Astrocyte (in vitro differentiated cells and primary cell): ENCODE results near the gene KIF23. TPM values are rescaled to one million over a fixed set of nuclear protein-coding genes. Genes with fewer than 3 reads are reported as not detected.

Experiments
- DNase-seq: peaks from one replicate; pipeline ENCODE4 v3.0.0-alpha.2; 2010; ENCODE audit warnings: low read depth
- FAIRE-seq: peaks from 2 replicates; lab custom pipeline; 2011; peaks lifted over from hg19 to GRCh38; lab: Jason Lieb, UNC
- H2AFZ ChIP-seq: 2 replicates; pipeline ENCODE4 v1.6.0; 2012; ENCODE audit warnings: low read depth, low read length, inconsistent platforms
- H3K27ac ChIP-seq: 2 replicates; pipeline ENCODE4 v1.5.1; 2011; ENCODE audit warnings: low read depth, low read length, inconsistent platforms
- H3K27me3 ChIP-seq: 2 replicates; pipeline ENCODE4 v1.6.0; 2011; ENCODE audit warnings: low read length, inconsistent platforms; ENCODE audit not compliant: insufficient read depth
- H3K36me3 ChIP-seq: 2 replicates; pipeline ENCODE4 v1.5.1; 2011; ENCODE audit warnings: low read length, inconsistent platforms; ENCODE audit not compliant: insufficient read depth
- H3K4me1 ChIP-seq: 2 replicates; pipeline ENCODE4 v1.5.1; 2011; ENCODE audit warnings: low read length, inconsistent platforms; ENCODE audit not compliant: insufficient read depth
- H3K4me2 ChIP-seq: 2 replicates; pipeline ENCODE4 v1.6.0; 2012; ENCODE audit warnings: low read length, inconsistent platforms
- H3K4me3 ChIP-seq: 2 replicates; pipeline ENCODE4 v1.5.1; 2011; ENCODE audit warnings: low read depth, mild to moderate bottlenecking, low read length, inconsistent platforms; ENCODE audit not compliant: insufficient read depth
- H3K79me2 ChIP-seq: 2 replicates; pipeline ENCODE4 v1.6.0; 2012; ENCODE audit warnings: mild to moderate bottlenecking, low read length, inconsistent platforms; ENCODE audit not compliant: insufficient read depth
- H3K9ac ChIP-seq: 2 replicates; pipeline ENCODE4 v1.6.0; 2012; ENCODE audit warnings: mild to moderate bottlenecking, low read length, inconsistent platforms
- H3K9me3 ChIP-seq: 2 replicates; pipeline ENCODE4 v1.5.1; 2012; ENCODE audit warnings: low read depth, mild to moderate bottlenecking, low read length, inconsistent platforms; ENCODE audit not compliant: insufficient read depth
- H4K20me1 ChIP-seq: 2 replicates; pipeline ENCODE4 v1.6.0; 2012; ENCODE audit warnings: low read length, inconsistent platforms; ENCODE audit not compliant: insufficient read depth
- H3K27ac Mint-ChIP-seq: one replicate; pipeline ENCODE4 v1.8.0; 2021; ENCODE audit warnings: mild to moderate bottlenecking, mixed read lengths; ENCODE audit not compliant: unreplicated experiment
- H3K27me3 Mint-ChIP-seq: one replicate; pipeline ENCODE4 v1.8.0; 2021; ENCODE audit warnings: low read depth, mixed read lengths; ENCODE audit not compliant: unreplicated experiment
- H3K36me3 Mint-ChIP-seq: one replicate; pipeline ENCODE4 v1.8.0; 2021; ENCODE audit warnings: low read depth, mixed read lengths; ENCODE audit not compliant: unreplicated experiment
- H3K4me1 Mint-ChIP-seq: one replicate; pipeline ENCODE4 v1.8.0; 2021; ENCODE audit warnings: low read depth, mixed read lengths; ENCODE audit not compliant: unreplicated experiment
- H3K4me3 Mint-ChIP-seq: one replicate; pipeline ENCODE4 v1.8.0; 2021; ENCODE audit warnings: mild to moderate bottlenecking, moderate library complexity, mixed read lengths; ENCODE audit not compliant: unreplicated experiment
- H3K9me3 Mint-ChIP-seq: one replicate; pipeline ENCODE4 v1.8.0; 2021; ENCODE audit warnings: mild to moderate bottlenecking, mixed read lengths; ENCODE audit not compliant: unreplicated experiment
- CTCF ChIP-seq: IDR thresholded peaks from 2 replicates; pipeline ENCODE4 v1.5.1; 2011; ENCODE audit warnings: low read depth, mild to moderate bottlenecking, inconsistent platforms, low read length, moderate library complexity; ENCODE audit not compliant: insufficient read depth
- EZH2 ChIP-seq: IDR thresholded peaks from 2 replicates; pipeline ENCODE4 v1.6.1; 2012; ENCODE audit warnings: mild to moderate bottlenecking, low read length, inconsistent platforms; ENCODE audit not compliant: insufficient read depth
- total RNA-seq: library from RNA; stranded (reverse); gene quantifications from 2 replicates; pipeline ENCODE4 v1.2.1, GENCODE V29; 2021

Gene KIF23
- total RNA-seq, 1 donor from 2014 or later, result 11.8 TPM

GRCh38 chr15:69395460-69395859 is 18.7 kb upstream of the KIF23 start:
- Histone ChIP-seq H3K36me3 (no peaks in the 10 kb centered on the region), H3K9me3 (no peaks in the 10 kb centered on the region), H3K9ac (no peak overlapping the region), H3K4me3 (no peak overlapping the region), H3K79me2 (no peaks in the 10 kb centered on the region), H3K27me3 (no peaks in the 10 kb centered on the region), H3K4me2 (no peak overlapping the region), H3K4me1 (peaks cover 23% of the 10 kb centered on the region), H4K20me1 (peaks cover 59% of the 10 kb centered on the region), H2AFZ (no peak overlapping the region), H3K27ac (no peak overlapping the region)
- Mint-ChIP-seq H3K9me3 (peaks cover 2% of the 10 kb centered on the region), H3K36me3 (peaks cover 11% of the 10 kb centered on the region), H3K27ac (no peak overlapping the region), H3K4me1 (peaks cover 22% of the 10 kb centered on the region), H3K4me3 (no peak overlapping the region), H3K27me3 (peaks cover 4% of the 10 kb centered on the region)
- FAIRE-seq (no peak), DNase-seq (no peak)
- no peak for TF ChIP-seq EZH2
- TF ChIP-seq CTCF, result no peak

- Histone ChIP-seq H3K9me3 (no peaks in the 10 kb centered on the region), H3K79me2 (no peaks in the 10 kb centered on the region), H3K4me3 (no peak overlapping the region), H3K9ac (no peak overlapping the region), H3K27me3 (no peaks in the 10 kb centered on the region), H3K36me3 (no peaks in the 10 kb centered on the region), H3K4me2 (no peak overlapping the region), H3K4me1 (peaks cover 18% of the 10 kb centered on the region), H4K20me1 (peaks cover 64% of the 10 kb centered on the region), H2AFZ (no peak overlapping the region), H3K27ac (no peak overlapping the region)
- H3K4me1 Mint-ChIP-seq, result peaks cover 22% of the 10 kb centered on the region
- FAIRE-seq, result no peak
- H3K27ac Mint-ChIP-seq, result no peak overlapping the region
- DNase-seq, result no peak
- H3K9me3 Mint-ChIP-seq, result peaks cover 2% of the 10 kb centered on the region
- peaks cover 4% of the 10 kb centered on the region for H3K27me3 Mint-ChIP-seq
- H3K4me3 Mint-ChIP-seq, result no peak overlapping the region
- peaks cover 13% of the 10 kb centered on the region for H3K36me3 Mint-ChIP-seq
- TF ChIP-seq CTCF (no peak), EZH2 (no peak)
Observed at GRCh38 chr15:69395991-69396390, 18.2 kb upstream of the KIF23 start.

- Histone ChIP-seq H3K4me2 (no peak overlapping the region), H3K27ac (no peak overlapping the region), H3K79me2 (peaks cover 5% of the 10 kb centered on the region), H2AFZ (no peak overlapping the region), H3K4me3 (no peak overlapping the region), H3K9me3 (no peaks in the 10 kb centered on the region), H3K9ac (no peak overlapping the region), H3K36me3 (no peaks in the 10 kb centered on the region), H3K27me3 (no peaks in the 10 kb centered on the region), H4K20me1 (peaks cover 80% of the 10 kb centered on the region), H3K4me1 (peaks cover 20% of the 10 kb centered on the region)
- no peak overlapping the region for H3K27ac Mint-ChIP-seq
- TF ChIP-seq EZH2 (no peak), CTCF (no peak)
- H3K27me3 Mint-ChIP-seq, result peaks cover 4% of the 10 kb centered on the region
- no peak overlapping the region for H3K4me3 Mint-ChIP-seq
- peaks cover 2% of the 10 kb centered on the region for H3K9me3 Mint-ChIP-seq
- peak; percentile 65 for FAIRE-seq
- H3K4me1 Mint-ChIP-seq, result peaks cover 13% of the 10 kb centered on the region
- DNase-seq, result no peak
- peaks cover 13% of the 10 kb centered on the region for H3K36me3 Mint-ChIP-seq
Observed at GRCh38 chr15:69398491-69398891, 15.7 kb upstream of the KIF23 start.
